ENCODE measurements around the gene XPR1.

XPR1 gene

GRCh38 chr1:180631766-180632325 lies at the start of gene XPR1:
TSS of gene XPR1 (plus strand) at chr1:180632022. CDS start at chr1:180632202, 180 bp downstream.
- peak; percentile 97 to 98 for ATAC-seq

GRCh38 chr1:180584869-180585268 lies 47.0 kb upstream of the XPR1 start:
- no peak for ATAC-seq

GRCh38 chr1:180585994-180586359 lies 45.8 kb upstream of the XPR1 start:
- no peak for ATAC-seq

GRCh38 chr1:180586671-180587155 lies 45.1 kb upstream of the XPR1 start:
- ATAC-seq: peak; percentile 67

GRCh38 chr1:180588121-180588520 lies 43.7 kb upstream of the XPR1 start:
- no peak for ATAC-seq

GRCh38 chr1:180590889-180591288 lies 40.9 kb upstream of the XPR1 start:
- no peak for ATAC-seq

- ATAC-seq: no peak
These were observed 38.4 kb upstream of the XPR1 start for GRCh38 chr1:180593382-180593781.

- no peak for ATAC-seq
These were observed 37.1 kb upstream of the XPR1 start for GRCh38 chr1:180594723-180595122.

- ATAC-seq: no peak
These were observed 35.9 kb upstream of the XPR1 start for GRCh38 chr1:180595966-180596365.

- ATAC-seq: no peak
These were observed 34.3 kb upstream of the XPR1 start for GRCh38 chr1:180597520-180597919.

GRCh38 chr1:180598333-180598974 lies 33.4 kb upstream of the XPR1 start:
- no peak for ATAC-seq

- ATAC-seq: no peak
These were observed 31.5 kb upstream of the XPR1 start for GRCh38 chr1:180600343-180600742.

- ATAC-seq: no peak
These were observed 30.3 kb upstream of the XPR1 start for GRCh38 chr1:180601512-180601911.

- no peak for ATAC-seq
These were observed 28.5 kb upstream of the XPR1 start for GRCh38 chr1:180603223-180603849.

GRCh38 chr1:180603850-180604226 lies 28.0 kb upstream of the XPR1 start:
- ATAC-seq: no peak

- ATAC-seq: no peak
These were observed 25.7 kb upstream of the XPR1 start for GRCh38 chr1:180606155-180606554.

GRCh38 chr1:180609643-180610555 lies 21.9 kb upstream of the XPR1 start:
- peak in 1 of 2 donors; percentile 28 for ATAC-seq

- no peak for ATAC-seq
These were observed 21.2 kb upstream of the XPR1 start for GRCh38 chr1:180610556-180611015.

GRCh38 chr1:180611016-180611930 lies 20.5 kb upstream of the XPR1 start:
- peak in 1 of 2 donors; percentile 25 for ATAC-seq

GRCh38 chr1:180612632-180613031 lies 19.2 kb upstream of the XPR1 start:
- ATAC-seq: no peak

- no peak for ATAC-seq
These were observed 17.1 kb upstream of the XPR1 start for GRCh38 chr1:180614730-180615129.
